K562 (cell line): Measurements from ENCODE around the gene NTRK2. TPM values are rescaled to one million over a fixed set of nuclear protein-coding genes. Genes with fewer than 3 reads are reported as not detected.

Experiments
- ATAC-seq: fragments of 200-7000 bp; cut with Tn5 transposase; 3 replicates; pipeline ENCODE4 v1.9.1; 2020; ENCODE audit warnings: moderate library complexity
- BruUV-seq: library from RNA; stranded (reverse); fragments of 400-500 nt; replicated peaks from 2 replicates; lab custom pipeline; 2021; lab: Mats Ljungman, UMichigan
- CTCF ChIA-PET: fragments of 300-600 bp; formaldehyde crosslinking; extraction: SDS; loops from one replicate; lab custom pipeline; 2021; ENCODE audit warnings: low intra/inter-chr PET ratio; lab: Yijun Ruan, JAX
- POLR2A ChIA-PET: fragments of 300-600, 350-650 bp; sonication (Branson Sonifier 250); formaldehyde crosslinking; extraction: SDS; loops from one replicate; lab custom pipeline; 2021; ENCODE audit warnings: antibody characterized with exemption, inconsistent platforms; lab: Yijun Ruan, JAX
- DNase-seq, 4 experiments: peaks; one replicate each; pipeline versions ENCODE4 v3.0.0 to v3.0.0-alpha.2; 2011 to 2018; ENCODE audit warnings: low spot score in 3 of 4, mixed read lengths in 3 of 4; ENCODE audit errors: extremely low read depth in 1 of 4
- FAIRE-seq: peaks from 2 replicates; lab custom pipeline; 2011; peaks lifted over from hg19 to GRCh38; lab: Jason Lieb, UNC
- H2AFZ ChIP-seq: 2 replicates; pipeline ENCODE4 v1.6.0; 2011; ENCODE audit warnings: low read depth, low read length, control low read depth, inconsistent platforms
- H3K27ac ChIP-seq: fragments of 200-600 bp; 3 replicates; pipeline ENCODE4 v1.8.0; 2011; ENCODE audit warnings: low read depth, mild to moderate bottlenecking, control low read depth, inconsistent platforms, low read length, moderate library complexity, mixed read lengths; ENCODE audit errors: extremely low read depth
- H3K27me3 ChIP-seq, 2 experiments: fragments of 300-600 bp in 1 of 2; 2 replicates in 1 of 2; 3 replicates in 1 of 2; pipeline versions ENCODE4 v1.6.0 to v1.8.0; 2011; ENCODE audit warnings: inconsistent platforms in 2 of 2, low read length in 2 of 2, mild to moderate bottlenecking in 1 of 2, mixed read lengths in 1 of 2, moderate library complexity in 1 of 2; ENCODE audit not compliant: control insufficient read depth in 2 of 2, insufficient read depth in 2 of 2
- H3K36me3 ChIP-seq: fragments of 300-600 bp; 3 replicates; pipeline ENCODE4 v1.8.0; 2011; ENCODE audit warnings: mild to moderate bottlenecking, low read length, inconsistent platforms; ENCODE audit not compliant: control insufficient read depth, insufficient read depth
- H3K4me1 ChIP-seq, 2 experiments: fragments of 200-600 bp in 1 of 2; replicated peaks in 1 of 2; 2 replicates in 1 of 2; 3 replicates in 1 of 2; pipeline versions ENCODE4 v1.5.1 to v1.8.0; 2011; ENCODE audit warnings: inconsistent platforms in 2 of 2, low read length in 2 of 2, mild to moderate bottlenecking in 1 of 2, mixed read lengths in 1 of 2, moderate library complexity in 1 of 2; ENCODE audit not compliant: control insufficient read depth in 2 of 2, insufficient read depth in 2 of 2
- H3K4me2 ChIP-seq: 2 replicates; pipeline ENCODE4 v1.6.1; 2011; ENCODE audit warnings: low read length, control low read depth, inconsistent platforms, mixed read lengths; ENCODE audit not compliant: insufficient read depth
- H3K4me3 ChIP-seq: fragments of 200-600 bp; sonication (generic), shearing (Covaris generic); 2 replicates; pipeline ENCODE4 v1.5.1; 2016; ENCODE audit warnings: control low read depth, inconsistent platforms
- H3K79me2 ChIP-seq: fragments of 200-600 bp; 3 replicates; pipeline ENCODE4 v1.8.0; 2011; ENCODE audit warnings: low read length, inconsistent platforms; ENCODE audit not compliant: control insufficient read depth, insufficient read depth
- H3K9ac ChIP-seq, 2 experiments: 2 replicates each; pipeline versions ENCODE4 v1.6.0 to v1.6.1; 2011; ENCODE audit warnings: low read depth in 2 of 2, low read length in 2 of 2, control low read depth in 1 of 2, inconsistent platforms in 1 of 2, mild to moderate bottlenecking in 1 of 2, mixed read lengths in 1 of 2; ENCODE audit not compliant: insufficient read depth in 1 of 2
- H3K9me1 ChIP-seq: one replicate; pipeline ENCODE4 v1.6.0; 2011; ENCODE audit warnings: inconsistent platforms, mild to moderate bottlenecking, low read length, moderate library complexity; ENCODE audit not compliant: control insufficient read depth, insufficient read depth
- H3K9me3 ChIP-seq: replicated peaks from 2 replicates; pipeline ENCODE4 v1.5.1; 2011; ENCODE audit warnings: low read depth, low read length, inconsistent platforms; ENCODE audit not compliant: control insufficient read depth, insufficient read depth
- H4K20me1 ChIP-seq: replicated peaks from 2 replicates; pipeline ENCODE4 v1.6.1; 2011; ENCODE audit warnings: low read length, inconsistent platforms, mixed read lengths; ENCODE audit not compliant: control insufficient read depth, insufficient read depth
- BCLAF1 ChIP-seq, 2 experiments: fragments of 450-650 bp in 1 of 2; IDR thresholded peaks; 2 replicates each; pipeline ENCODE4 v1.6.1; 2011 to 2017; ENCODE audit warnings: low read depth in 2 of 2, antibody characterized with exemption in 1 of 2, borderline replicate concordance in 1 of 2, low read length in 1 of 2, mild to moderate bottlenecking in 1 of 2, mixed read lengths in 1 of 2; ENCODE audit not compliant: control insufficient read depth in 1 of 2
- CBX5 ChIP-seq: IDR thresholded peaks from 2 replicates; pipeline ENCODE4 v1.6.1; 2014; ENCODE audit warnings: low read depth, borderline replicate concordance
- ELF2 ChIP-seq: fragments of 250-450 bp; sonication (Bioruptor Pico); IDR thresholded peaks from 2 replicates; pipeline ENCODE4 v1.5.0; 2021; ENCODE audit warnings: mild to moderate bottlenecking
- FOXJ2 ChIP-seq: fragments of 200-800 bp; sonication (Bioruptor generic); IDR thresholded peaks from 2 replicates; pipeline ENCODE4 v1.6.1; 2016; ENCODE audit warnings: missing genetic modification characterization, missing compliant biosample characterization
- GTF2A2 ChIP-seq: IDR thresholded peaks from 2 replicates; pipeline ENCODE4 v1.6.1; 2016; ENCODE audit warnings: mild to moderate bottlenecking, missing genetic modification characterization, missing compliant biosample characterization
- JUNB ChIP-seq: fragments of 450-650 bp; formaldehyde crosslinking; conservative IDR thresholded peaks from 2 replicates; pipeline ENCODE4 v1.4.0; 2020; ENCODE audit warnings: mild to moderate bottlenecking
- KAT8 ChIP-seq: fragments of 450-650 bp; IDR thresholded peaks from 2 replicates; pipeline ENCODE4 v1.6.1; 2016; ENCODE audit warnings: low read depth, mild to moderate bottlenecking
- RBM17 ChIP-seq: fragments of 200-400 bp; formaldehyde crosslinking; IDR thresholded peaks from 2 replicates; pipeline ENCODE4 v1.6.1; 2017; ENCODE audit warnings: low read depth, mild to moderate bottlenecking, low read length, borderline replicate concordance
- RUNX1 ChIP-seq: sonication (generic); IDR thresholded peaks from 2 replicates; pipeline ENCODE4 v1.6.1; 2016; ENCODE audit warnings: antibody characterized with exemption, low read depth
- SAFB ChIP-seq: fragments of 200-400 bp; formaldehyde crosslinking; IDR thresholded peaks from 2 replicates; pipeline ENCODE4 v1.6.1; 2017; ENCODE audit warnings: low read depth, low read length, borderline replicate concordance
- SMAD1 ChIP-seq: fragments of 150-350 bp; IDR thresholded peaks from 2 replicates; pipeline ENCODE4 v1.6.1; 2014; ENCODE audit warnings: low read length, low read depth; ENCODE audit not compliant: partially characterized antibody
- SNRNP70 ChIP-seq: fragments of 200-400 bp; formaldehyde crosslinking; optimal IDR thresholded peaks from 2 replicates; pipeline ENCODE3; 2017; ENCODE audit warnings: low read depth, low read length
- TFAM ChIP-seq: fragments of 250-450 bp; sonication (Bioruptor Pico); conservative IDR thresholded peaks from 2 replicates; pipeline ENCODE4 v1.5.0; 2021; ENCODE audit warnings: mild to moderate bottlenecking, moderate library complexity
- ZBTB17 ChIP-seq: fragments of 450-650 bp; formaldehyde crosslinking; IDR thresholded peaks from 2 replicates; pipeline ENCODE4 v1.4.0; 2020; ENCODE audit warnings: mild to moderate bottlenecking
- ZBTB2 ChIP-seq: fragments of 450-650 bp; IDR thresholded peaks from 2 replicates; pipeline ENCODE4 v1.6.1; 2016; ENCODE audit warnings: antibody characterized with exemption
- ZNF12 ChIP-seq: sonication (generic); formaldehyde crosslinking; IDR thresholded peaks from 2 replicates; pipeline ENCODE4 v1.4.0; 2020; ENCODE audit warnings: mild to moderate bottlenecking, missing genetic modification reagents
- ZNF3 ChIP-seq: fragments of 250-450 bp; sonication (Bioruptor Pico); IDR thresholded peaks from 2 replicates; pipeline ENCODE4 v1.5.0; 2021; ENCODE audit warnings: mild to moderate bottlenecking, moderate library complexity
- ZNF561 ChIP-seq: fragments of 450-650 bp; formaldehyde crosslinking; conservative IDR thresholded peaks from 2 replicates; pipeline ENCODE4 v1.4.0; 2020; ENCODE audit warnings: mild to moderate bottlenecking, moderate library complexity
- WGBS: fragments of 100-300 bp; shearing (Covaris generic); methylation state at CpG from one replicate; pipeline ENCODE4 v1.1.6; 2016; ENCODE audit warnings: low coverage, mixed read lengths; ENCODE audit not compliant: insufficient coverage; ENCODE audit errors: missing lambda C conversion rate; 5-methylcytosine and 5-hydroxymethylcytosine counted together
- in situ Hi-C: fragments of 300-500 bp; cut with MboI; formaldehyde crosslinking; loops from 4 replicates; pipeline ENCODE4 v1.15.0; 2018; ENCODE audit warnings: inconsistent platforms, mixed read lengths
- intact Hi-C: fragments of 100-400 bp; cut with micrococcal nuclease; formaldehyde crosslinking; loops from 2 replicates; pipeline ENCODE4 v1.14.2; 2022
- polyA plus RNA-seq, 8 experiments: library from polyadenylated mRNA; depleted of rRNA in 4 of 8; stranded (reverse) in 5 of 8; unstranded in 3 of 8; fragments of >200 nt; fragmentation: Nextera tagmentation in 2 of 8; fragmentation: Illumina TruSeq in 1 of 8; extraction: Ambion mirVana in 2 of 8; extraction: Trizol in 1 of 8; gene quantifications; 2 replicates each; pipeline versions ENCODE4 v1.2.1 to v1.2.3, GENCODE V29; 2011 to 2014; ENCODE audit warnings: inconsistent platforms in 1 of 8, missing spikeins in 1 of 8
- total RNA-seq, 7 experiments: library from RNA; depleted of rRNA in 6 of 7; stranded (reverse); fragments of >200 nt in 6 of 7; fragmentation: Illumina TruSeq in 2 of 7; extraction: Trizol in 2 of 7; gene quantifications; 2 replicates each; pipeline versions ENCODE4 v1.2.1 to v1.2.3, GENCODE V29; 2011 to 2021; ENCODE audit warnings: low replicate concordance in 1 of 7

NTRK2 gene
- total and polyA plus RNA-seq, 9 of the 15 experiments (the other 6 are each of a cell fraction or from before 2014, with no cell fraction given), result not detected

GRCh38 chr9:85061969-85062368, 392.4 kb downstream of the NTRK2 start:
- no peak overlapping the region for H3K4me3 ChIP-seq
- no peaks in the 10 kb centered on the region for H3K4me1 ChIP-seq
- WGBS, result 0% methylated on average over 1 of the region's 1 CpG
- H4K20me1 ChIP-seq, result no peaks in the 10 kb centered on the region
- DNase-seq (no peak), FAIRE-seq (no peak), ATAC-seq (no peak)
- H3K9me3 ChIP-seq, result no peaks in the 10 kb centered on the region
- H3K27me3 ChIP-seq, result no peaks in the 10 kb centered on the region
- no peak overlapping the region for H2AFZ ChIP-seq
- ChIA-PET POLR2A (no interaction called here), CTCF (no interaction called here)
- no peak overlapping the region for H3K4me2 ChIP-seq
- in situ Hi-C loops, result no loop called here
- H3K79me2 ChIP-seq, result no peaks in the 10 kb centered on the region
- H3K9me1 ChIP-seq, result no peaks in the 10 kb centered on the region
- TF ChIP-seq ZNF12 (CRISPR knock-in tag) (no peak), GTF2A2 (tag) (no peak), KAT8 (no peak), ZNF561 (CRISPR knock-in tag) (no peak), ELF2 (CRISPR knock-in tag) (no peak), RBM17 (no peak), RUNX1 (no peak), SAFB (no peak), SNRNP70 (no peak), SMAD1 (no peak), BCLAF1 (IDR thresholded peaks at IDR 0.05; ENCODE audit: borderline replicate concordance in 1 of 2, control insufficient read depth in 1 of 2, low read depth in 2 of 2, low read length in 1 of 2) (no peak), CBX5 (no peak), JUNB (CRISPR knock-in tag) (no peak), ZNF3 (CRISPR knock-in tag) (no peak), ZBTB2 (no peak), ZBTB17 (CRISPR knock-in tag) (no peak), TFAM (CRISPR knock-in tag) (no peak), FOXJ2 (tag) (no peak)
- TF ChIP-seq, all 486 proteins: peak for 0
- Histone ChIP-seq H3K9ac (no peak overlapping the region), H3K27ac (no peak overlapping the region), H3K36me3 (no peaks in the 10 kb centered on the region)
- no TSS peak for BruUV-seq
- intact Hi-C loops, result no loop called here
